BLaER1 treated with 17β-estradiol and CSF1 and Interleukin-3, amounts not matched to agents 10 nM and 100 nM (cell line): Measurements from ENCODE around the gene ANO6.
A peak's percentile ranks its signal among the peaks of the same experiment; 100 is the strongest.

Experiments
- H3K27ac ChIP-seq, 11 experiments: shearing (Covaris generic); formaldehyde crosslinking; 2 replicates each; pipeline ENCODE4 v1.8.1; 2022
- H3K27me3 ChIP-seq, 11 experiments: shearing (Covaris generic); formaldehyde crosslinking; 2 replicates each; pipeline ENCODE4 v1.8.1; 2022
- H3K36me3 ChIP-seq, 11 experiments: shearing (Covaris generic); formaldehyde crosslinking; 2 replicates each; pipeline ENCODE4 v1.8.1; 2022
- H3K4me1 ChIP-seq, 10 experiments: shearing (Covaris generic); formaldehyde crosslinking; 2 replicates each; pipeline ENCODE4 v1.8.1; 2022
- H3K4me2 ChIP-seq, 11 experiments: shearing (Covaris generic); formaldehyde crosslinking; 2 replicates each; pipeline ENCODE4 v1.8.1; 2022
- H3K4me3 ChIP-seq, 10 experiments: shearing (Covaris generic); formaldehyde crosslinking; 2 replicates each; pipeline ENCODE4 v1.8.1; 2022
- H3K9ac ChIP-seq, 11 experiments: shearing (Covaris generic); formaldehyde crosslinking; 2 replicates each; pipeline ENCODE4 v1.8.1; 2022
- H3K9me3 ChIP-seq, 11 experiments: shearing (Covaris generic); formaldehyde crosslinking; replicated peaks in 1 of 11; 2 replicates each; pipeline ENCODE4 v1.8.1; 2022
- H4K20me1 ChIP-seq, 11 experiments: shearing (Covaris generic); formaldehyde crosslinking; 2 replicates each; pipeline ENCODE4 v1.8.1; 2022
- Cebpa-rat ChIP-seq, 11 experiments: shearing (Covaris generic); IDR thresholded peaks; 2 replicates each; pipeline ENCODE4 v1.8.1; 2022

Gene ANO6

DNA sequence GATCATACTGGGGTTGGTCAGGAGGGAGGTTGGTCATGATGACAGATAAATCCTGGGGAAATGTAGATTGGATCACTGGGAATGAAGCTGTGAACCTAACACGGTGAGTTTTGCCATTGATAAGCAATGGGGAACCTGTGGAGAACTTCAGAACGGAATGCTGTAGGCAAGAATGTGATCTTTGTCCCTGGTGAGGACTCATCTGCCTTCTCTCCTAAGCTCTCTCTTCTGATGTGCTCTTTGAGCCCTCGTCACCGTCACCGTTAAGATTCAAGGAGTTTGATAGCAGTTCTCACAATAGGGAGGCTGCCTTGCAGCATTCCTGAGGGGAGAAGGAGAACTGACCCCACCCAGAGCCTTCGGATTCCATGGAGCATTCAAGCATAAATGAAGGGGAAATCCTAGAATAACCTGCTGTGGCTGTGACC lies 217.6 kb downstream of the ANO6 start:
- no peak for TF ChIP-seq Cebpa-rat (IDR thresholded peaks at IDR 0.05)
- no peak overlapping the region for H3K4me3 ChIP-seq

GRCh38 chr12:45434094-45434493 lies 218.2 kb downstream of the ANO6 start:
- peaks cover 4 to 15% (median 10%) of the 10 kb centered on the region in 11 experiments; a peak in 14 of 22 replicates for H3K9me3 ChIP-seq
- H3K4me3 ChIP-seq = no peak overlapping the region
- peaks cover 4 to 22% (median 13%) of the 10 kb centered on the region in 10 experiments; a peak in 16 of 20 replicates for H3K4me1 ChIP-seq
- no peaks in the 10 kb centered on the region for H4K20me1 ChIP-seq
- H3K27ac ChIP-seq = no peak overlapping the region
- no peak for TF ChIP-seq Cebpa-rat (IDR thresholded peaks at IDR 0.05)
- no peaks in the 10 kb centered on the region for H3K27me3 ChIP-seq
- no peak overlapping the region for H3K9ac ChIP-seq
- peak overlapping the region in 3 of 11 experiments; percentile 5 to 35 (median 18); a peak in 2 of 22 replicates for H3K4me2 ChIP-seq
- H3K36me3 ChIP-seq = peaks cover 30 to 51% (median 40%) of the 10 kb centered on the region in 11 experiments

More for the DNA sequence above, 217.6 kb downstream of the ANO6 start:
- H3K4me2 ChIP-seq = peak overlapping the region in 6 of 11 experiments; percentile 5 to 35 (median 17); a peak in 6 of 22 replicates
- no peaks in the 10 kb centered on the region for H3K27me3 ChIP-seq
- no peaks in the 10 kb centered on the region for H4K20me1 ChIP-seq
- no peak overlapping the region for H3K9ac ChIP-seq
- H3K36me3 ChIP-seq = peaks cover 35 to 57% (median 46%) of the 10 kb centered on the region in 11 experiments
- H3K4me1 ChIP-seq = peaks cover 4 to 22% (median 13%) of the 10 kb centered on the region in 10 experiments; a peak in 16 of 20 replicates
- no peak overlapping the region for H3K27ac ChIP-seq
- H3K9me3 ChIP-seq = peaks cover 4 to 15% (median 10%) of the 10 kb centered on the region in 11 experiments; a peak in 14 of 22 replicates

DNA sequence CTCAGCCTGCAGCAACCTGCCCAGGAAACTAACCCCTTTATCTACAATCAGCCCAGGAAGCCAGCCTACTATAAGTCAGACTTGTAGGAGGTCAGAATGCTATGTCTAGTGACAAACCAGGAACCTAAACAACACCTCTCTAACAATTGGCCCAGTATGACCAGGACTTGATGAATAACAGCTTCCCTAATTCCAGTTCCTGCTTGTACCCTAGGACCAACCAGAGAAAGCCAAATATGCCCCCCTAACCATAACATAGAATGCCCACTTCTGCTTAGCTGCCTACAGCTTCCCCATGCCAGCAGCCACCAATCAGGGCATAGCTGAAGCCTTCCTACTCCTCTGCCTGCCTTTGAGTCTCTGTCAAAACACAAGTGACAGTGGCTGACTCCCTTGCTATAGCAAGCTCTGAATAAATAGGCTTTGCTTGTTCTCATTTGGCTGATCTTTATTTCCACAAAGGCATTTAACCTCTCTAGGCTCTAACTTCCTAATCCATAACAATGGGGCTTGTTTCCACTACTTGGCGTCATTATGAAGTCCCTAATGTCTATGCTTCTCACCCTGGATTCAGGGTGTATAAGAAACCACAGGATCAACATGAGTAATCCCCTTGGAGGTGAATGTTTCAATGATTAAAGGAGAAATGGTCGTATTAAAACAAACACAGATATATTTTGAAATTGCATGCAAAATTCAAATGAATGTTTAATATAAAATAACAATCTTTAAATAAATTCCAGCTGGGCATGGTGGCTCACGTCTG lies 220.2 kb downstream of the ANO6 start:
- no peak for TF ChIP-seq Cebpa-rat (IDR thresholded peaks at IDR 0.05)
- Histone ChIP-seq H3K27ac (peak overlapping the region in 4 of 11 experiments; percentile 26 to 41 (median 34); a peak in 3 of 22 replicates), H3K36me3 (peaks cover 10 to 30% (median 20%) of the 10 kb centered on the region in 11 experiments; a peak in 21 of 22 replicates), H3K9me3 (peaks cover 4 to 13% (median 10%) of the 10 kb centered on the region in 11 experiments; a peak in 16 of 22 replicates), H3K4me1 (peaks cover 4 to 22% (median 13%) of the 10 kb centered on the region in 10 experiments; a peak in 16 of 20 replicates), H3K9ac (no peak overlapping the region), H4K20me1 (no peaks in the 10 kb centered on the region), H3K4me2 (peak overlapping the region in 5 of 11 experiments; percentile 34 to 72 (median 38); a peak in 9 of 22 replicates), H3K27me3 (no peaks in the 10 kb centered on the region), H3K4me3 (no peak overlapping the region)

DNA sequence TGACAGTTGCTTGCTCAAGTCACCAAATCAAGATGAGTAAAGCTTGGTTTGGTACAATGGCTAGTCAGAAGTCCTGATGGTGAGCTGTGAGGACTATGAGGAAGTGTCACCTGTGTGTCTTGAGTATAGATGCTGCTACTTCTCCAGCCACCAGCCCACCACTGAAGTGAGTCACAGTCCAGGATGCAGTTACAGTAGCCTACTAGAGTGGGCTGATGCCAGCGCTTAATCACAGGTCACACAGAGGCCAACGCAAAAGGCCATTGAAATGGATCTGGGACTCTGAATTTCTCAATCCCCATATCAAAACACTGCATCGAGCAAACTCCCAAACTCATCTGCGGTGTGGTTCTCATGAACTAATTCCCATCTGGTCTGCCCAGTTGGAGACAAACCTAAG lies 223.1 kb downstream of the ANO6 start:
- no peak overlapping the region for H3K4me3 ChIP-seq
- H4K20me1 ChIP-seq = no peaks in the 10 kb centered on the region
- H3K27ac ChIP-seq = no peak overlapping the region
- peaks cover 0 to 5% (median under 1%) of the 10 kb centered on the region in 11 experiments; a peak in 6 of 22 replicates for H3K36me3 ChIP-seq
- H3K4me1 ChIP-seq = peaks cover 0 to 22% (median 3%) of the 10 kb centered on the region in 10 experiments; a peak in 11 of 20 replicates
- no peak overlapping the region for H3K4me2 ChIP-seq
- H3K9ac ChIP-seq = no peak overlapping the region
- peaks cover 7 to 25% (median 19%) of the 10 kb centered on the region in 11 experiments; a peak in 18 of 22 replicates for H3K9me3 ChIP-seq
- no peaks in the 10 kb centered on the region for H3K27me3 ChIP-seq
- no peak for TF ChIP-seq Cebpa-rat (IDR thresholded peaks at IDR 0.05)

- Histone ChIP-seq H4K20me1 (no peaks in the 10 kb centered on the region), H3K36me3 (no peaks in the 10 kb centered on the region), H3K9ac (no peak overlapping the region), H3K4me2 (no peak overlapping the region), H3K27me3 (no peaks in the 10 kb centered on the region), H3K27ac (no peak overlapping the region), H3K4me3 (no peak overlapping the region), H3K9me3 (peaks cover 18 to 49% (median 34%) of the 10 kb centered on the region in 11 experiments; a peak in 20 of 22 replicates), H3K4me1 (no peaks in the 10 kb centered on the region)
- no peak for TF ChIP-seq Cebpa-rat (IDR thresholded peaks at IDR 0.05)
These were observed 230.1 kb downstream of the ANO6 start for GRCh38 chr12:45446013-45446412.

GRCh38 chr12:45458238-45458637 lies 242.3 kb downstream of the ANO6 start:
- no peaks in the 10 kb centered on the region for H3K27me3 ChIP-seq
- no peak overlapping the region for H3K27ac ChIP-seq
- H3K9me3 ChIP-seq = no peaks in the 10 kb centered on the region
- H3K36me3 ChIP-seq = no peaks in the 10 kb centered on the region
- no peak overlapping the region for H3K4me2 ChIP-seq
- H3K4me1 ChIP-seq = no peaks in the 10 kb centered on the region
- no peak for TF ChIP-seq Cebpa-rat (IDR thresholded peaks at IDR 0.05)
- H3K9ac ChIP-seq = no peak overlapping the region
- no peaks in the 10 kb centered on the region for H4K20me1 ChIP-seq
- no peak overlapping the region for H3K4me3 ChIP-seq

DNA sequence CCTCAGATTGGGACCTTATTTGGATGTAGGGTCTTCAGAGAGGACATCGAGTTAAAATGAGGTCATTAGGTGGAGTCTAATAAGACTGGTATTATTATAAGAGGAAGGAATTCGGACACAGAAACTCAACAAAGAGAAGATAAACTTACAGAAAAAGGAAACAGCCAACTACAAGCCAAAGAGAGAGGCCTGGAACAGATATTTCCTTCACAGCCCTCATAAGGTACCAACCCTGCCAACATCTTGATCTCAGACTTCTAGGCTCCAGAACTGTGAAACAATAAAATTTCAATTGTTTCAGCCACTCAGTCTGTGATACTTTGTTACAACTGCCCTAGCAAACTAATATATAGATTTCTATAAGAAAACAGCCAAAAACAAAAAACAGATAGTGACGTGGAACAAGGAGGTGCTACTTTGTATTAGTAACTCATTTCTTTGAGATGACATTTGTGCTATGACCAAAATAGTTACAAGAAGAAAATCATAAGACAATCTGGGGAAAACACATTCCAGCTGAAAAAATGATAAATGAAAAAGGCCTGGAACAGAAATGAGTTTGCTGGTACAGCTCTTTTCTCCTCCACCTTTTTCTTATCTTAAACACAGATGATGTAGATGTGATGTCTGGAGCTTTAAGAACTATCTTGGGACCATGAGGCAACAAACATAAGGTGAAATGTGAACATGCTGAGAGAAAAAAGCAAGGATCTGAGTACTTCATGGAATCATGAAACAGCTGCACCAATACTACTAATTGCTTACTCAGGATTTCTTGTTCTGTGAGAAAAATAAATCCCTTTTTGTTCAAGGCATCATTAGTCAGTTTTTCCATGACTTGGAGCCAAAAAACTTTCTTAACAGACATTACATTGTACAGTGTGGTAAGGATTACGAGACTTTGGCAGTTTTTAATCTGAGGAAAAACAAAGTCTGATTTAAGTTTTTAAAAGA lies 243.2 kb downstream of the ANO6 start:
- H3K4me3 ChIP-seq = no peak overlapping the region
- H3K9me3 ChIP-seq = no peaks in the 10 kb centered on the region
- no peaks in the 10 kb centered on the region for H3K36me3 ChIP-seq
- no peak overlapping the region for H3K27ac ChIP-seq
- no peaks in the 10 kb centered on the region for H4K20me1 ChIP-seq
- H3K9ac ChIP-seq = no peak overlapping the region
- no peak for TF ChIP-seq Cebpa-rat (IDR thresholded peaks at IDR 0.05)
- H3K4me2 ChIP-seq = no peak overlapping the region
- H3K4me1 ChIP-seq = no peaks in the 10 kb centered on the region
- no peaks in the 10 kb centered on the region for H3K27me3 ChIP-seq

DNA sequence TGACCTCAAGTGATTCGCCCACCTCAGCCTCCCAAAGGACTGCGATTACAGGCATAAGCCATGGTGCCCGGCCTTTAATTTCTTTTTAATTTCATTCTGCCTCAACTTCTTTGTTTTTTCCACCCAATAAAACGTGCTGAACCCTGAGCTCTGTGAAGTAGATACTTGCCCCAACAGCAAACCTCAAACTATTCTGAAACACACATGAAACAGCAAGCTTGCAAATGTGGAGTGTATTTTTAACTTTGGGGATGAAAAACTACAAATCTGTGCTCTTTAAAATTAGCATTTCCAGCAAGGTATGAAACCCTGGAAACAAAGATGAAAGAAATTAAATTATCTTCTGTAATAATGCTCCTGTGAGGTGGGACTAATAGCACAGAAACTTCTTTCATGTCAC lies 246.6 kb downstream of the ANO6 start:
- no peak for TF ChIP-seq Cebpa-rat (IDR thresholded peaks at IDR 0.05)
- Histone ChIP-seq H3K9ac (no peak overlapping the region), H3K36me3 (no peaks in the 10 kb centered on the region), H3K4me1 (no peaks in the 10 kb centered on the region), H3K4me3 (no peak overlapping the region), H3K27ac (no peak overlapping the region), H4K20me1 (no peaks in the 10 kb centered on the region), H3K27me3 (no peaks in the 10 kb centered on the region), H3K4me2 (no peak overlapping the region), H3K9me3 (no peaks in the 10 kb centered on the region)

- Histone ChIP-seq H3K9me3 (peaks cover 0 to 12% (median 0%) of the 10 kb centered on the region in 11 experiments; a peak in 5 of 22 replicates), H3K4me3 (no peak overlapping the region), H3K9ac (no peak overlapping the region), H3K4me1 (no peaks in the 10 kb centered on the region), H3K27me3 (no peaks in the 10 kb centered on the region), H3K4me2 (no peak overlapping the region), H3K36me3 (no peaks in the 10 kb centered on the region), H3K27ac (no peak overlapping the region), H4K20me1 (no peaks in the 10 kb centered on the region)
- no peak for TF ChIP-seq Cebpa-rat (IDR thresholded peaks at IDR 0.05)
These were observed 248.8 kb downstream of the ANO6 start for GRCh38 chr12:45464699-45465098.
